HCT116 (cell line): ENCODE measurements around the gene CDHR4. TPM values are rescaled to one million over a fixed set of nuclear protein-coding genes. Genes with fewer than 3 reads are reported as not detected.

ENCODE experiments used
- ATAC-seq: fragments of 200-7000 bp; cut with Tn5 transposase; 2 replicates; pipeline ENCODE4 v1.9.1; 2020; ENCODE audit warnings: mild to moderate bottlenecking, moderate library complexity
- BruUV-seq: library from RNA; stranded (reverse); fragments of 400-500 nt; replicated peaks from 2 replicates; lab custom pipeline; 2021; lab: Mats Ljungman, UMichigan
- CTCF ChIA-PET: fragments of 300-600 bp; sonication (Branson Sonifier 250); formaldehyde crosslinking; loops from one replicate; lab custom pipeline; 2021; ENCODE audit warnings: antibody characterized with exemption; lab: Charles Lee
- POLR2A ChIA-PET: fragments of 300-600, 350-600 bp; sonication (Branson Sonifier 250); formaldehyde crosslinking; loops from one replicate; lab custom pipeline; 2021; ENCODE audit warnings: antibody characterized with exemption; lab: Charles Lee
- RAD21 ChIA-PET, 2 experiments: fragments of 300-600 bp; sonication (Branson Sonifier 250); formaldehyde crosslinking; loops; one replicate each; lab custom pipeline; 2023; ENCODE audit warnings: low total read pairs in 2 of 2; ENCODE audit not compliant: uncharacterized antibody in 2 of 2, unreplicated experiment in 2 of 2, low non-redundant PET in 1 of 2; lab: Charles Lee
- DNase-seq: peaks from one replicate; pipeline ENCODE4 v3.0.0-alpha.2; 2010; ENCODE audit warnings: low read depth, low spot score
- H2AFZ ChIP-seq: fragments of 200-600 bp; shearing (Covaris generic), sonication (generic); 2 replicates; pipeline ENCODE4 v1.6.1; 2017; ENCODE audit warnings: low read depth, mixed run types, mixed read lengths, antibody characterized with exemption, low read length; ENCODE audit not compliant: poor library complexity, severe bottlenecking
- H3K27ac ChIP-seq: 2 replicates; pipeline ENCODE4 v1.5.1; 2012; ENCODE audit warnings: low read depth, low read length
- H3K27me3 ChIP-seq: fragments of 200-600 bp; sonication (generic); 2 replicates; pipeline ENCODE4 v1.6.1; 2016; ENCODE audit warnings: mixed run types, low read length, mixed read lengths; ENCODE audit not compliant: insufficient read depth
- H3K36me3 ChIP-seq, 2 experiments: fragments of 200-500 bp in 1 of 2; fragments of 200-600 bp in 1 of 2; sonication (Bioruptor generic) in 1 of 2; sonication (generic) in 1 of 2; 2 replicates each; pipeline versions ENCODE4 v1.5.1 to v1.6.1; 2014 to 2016; ENCODE audit warnings: low read length in 2 of 2, inconsistent platforms in 1 of 2, mixed read lengths in 1 of 2, mixed run types in 1 of 2; ENCODE audit not compliant: insufficient read depth in 2 of 2, control insufficient read depth in 1 of 2
- H3K4me1 ChIP-seq, 2 experiments: fragments of 200-600 bp in 1 of 2; sonication (generic) in 1 of 2; 2 replicates each; pipeline versions ENCODE4 v1.5.1 to v1.6.1; 2012 to 2017; ENCODE audit warnings: low read length in 2 of 2, inconsistent platforms in 1 of 2, mild to moderate bottlenecking in 1 of 2, mixed read lengths in 1 of 2, mixed run types in 1 of 2, moderate library complexity in 1 of 2; ENCODE audit not compliant: insufficient read depth in 2 of 2, control insufficient read depth in 1 of 2
- H3K4me2 ChIP-seq: fragments of 200-600 bp; sonication (generic); 2 replicates; pipeline ENCODE4 v1.6.1; 2017; ENCODE audit warnings: mixed run types, low read length, mixed read lengths
- H3K4me3 ChIP-seq, 2 experiments: fragments of 200-600 bp in 1 of 2; sonication (generic) in 1 of 2; replicated peaks in 1 of 2; 2 replicates each; pipeline ENCODE4 v1.5.1; 2011 to 2016; ENCODE audit warnings: low read length in 2 of 2, control low read depth in 1 of 2, low read depth in 1 of 2, mild to moderate bottlenecking in 1 of 2, mixed read lengths in 1 of 2, mixed run types in 1 of 2
- H3K79me2 ChIP-seq: fragments of 200-600 bp; sonication (generic); 2 replicates; pipeline ENCODE4 v1.6.1; 2017; ENCODE audit warnings: mild to moderate bottlenecking, mixed run types, low read length, moderate library complexity, mixed read lengths; ENCODE audit not compliant: insufficient read depth
- H3K9ac ChIP-seq: fragments of 200-600 bp; sonication (generic); 2 replicates; pipeline ENCODE4 v1.6.1; 2016; ENCODE audit warnings: low read length, mixed read lengths
- H3K9me2 ChIP-seq: fragments of 200-600 bp; sonication (generic), shearing (Covaris generic); 2 replicates; pipeline ENCODE4 v1.6.1; 2017; ENCODE audit warnings: mixed run types, mild to moderate bottlenecking, moderate library complexity; ENCODE audit not compliant: insufficient read depth
- H3K9me3 ChIP-seq, 2 experiments: fragments of 200-500 bp in 1 of 2; fragments of 200-600 bp in 1 of 2; sonication (Bioruptor generic) in 1 of 2; sonication (generic) in 1 of 2; 2 replicates each; pipeline ENCODE4 v1.6.1; 2014 to 2017; ENCODE audit warnings: low read length in 2 of 2, mixed read lengths in 2 of 2, inconsistent platforms in 1 of 2, low read depth in 1 of 2, mild to moderate bottlenecking in 1 of 2, mixed run types in 1 of 2, moderate library complexity in 1 of 2; ENCODE audit not compliant: control insufficient read depth in 1 of 2, insufficient read depth in 1 of 2
- H4K20me1 ChIP-seq: fragments of 200-600 bp; sonication (generic), shearing (Covaris generic); 2 replicates; pipeline ENCODE4 v1.6.1; 2017; ENCODE audit warnings: mixed run types, mild to moderate bottlenecking, moderate library complexity; ENCODE audit not compliant: insufficient read depth
- CBX3 ChIP-seq: IDR thresholded peaks from 2 replicates; pipeline ENCODE4 v1.6.1; 2012; ENCODE audit warnings: low read depth
- CEBPB ChIP-seq: IDR thresholded peaks from 2 replicates; pipeline ENCODE4 v1.6.1; 2012; ENCODE audit warnings: low read depth
- CTCF ChIP-seq, 3 experiments: fragments of 200-600 bp in 1 of 3; sonication (generic) in 1 of 3; IDR thresholded peaks in 2 of 3; conservative IDR thresholded peaks in 1 of 3; 2 replicates each; pipeline ENCODE4 v1.5.1; 2012 to 2017; ENCODE audit warnings: low read depth in 2 of 3, low read length in 2 of 3, antibody characterized with exemption in 1 of 3, borderline replicate concordance in 1 of 3, control low read depth in 1 of 3, mild to moderate bottlenecking in 1 of 3, mixed read lengths in 1 of 3, mixed run types in 1 of 3, moderate library complexity in 1 of 3; ENCODE audit not compliant: insufficient read depth in 1 of 3
- MAX ChIP-seq: IDR thresholded peaks from 2 replicates; pipeline ENCODE4 v1.6.1; 2012
- POLR2AphosphoS5 ChIP-seq: IDR thresholded peaks from 2 replicates; pipeline ENCODE4 v1.6.1; 2011; ENCODE audit warnings: mild to moderate bottlenecking, low read depth, low read length, moderate library complexity
- RAD21 ChIP-seq: IDR thresholded peaks from 2 replicates; pipeline ENCODE4 v1.6.1; 2012; ENCODE audit warnings: low read depth, mild to moderate bottlenecking
- SRF ChIP-seq: IDR thresholded peaks from 2 replicates; pipeline ENCODE4 v1.6.1; 2012; ENCODE audit warnings: low read depth
- YY1 ChIP-seq: IDR thresholded peaks from 2 replicates; pipeline ENCODE4 v1.6.1; 2011; ENCODE audit warnings: low read length, low read depth, moderate library complexity, mild to moderate bottlenecking; ENCODE audit not compliant: insufficient replicate concordance; ENCODE audit errors: extremely low read depth
- ZFX ChIP-seq: fragments of 450-650 bp; IDR thresholded peaks from 2 replicates; pipeline ENCODE4 v1.6.1; 2017
- ZNF274 ChIP-seq: fragments of 200-500 bp; sonication (Bioruptor generic); IDR thresholded peaks from 2 replicates; pipeline ENCODE4 v1.6.1; 2014; ENCODE audit warnings: mild to moderate bottlenecking, low read depth, low read length, inconsistent platforms
- intact Hi-C: fragments of 100-400 bp; cut with micrococcal nuclease; formaldehyde crosslinking; loops from 2 replicates; pipeline ENCODE4 v1.10.0; 2022
- total RNA-seq: library from RNA; stranded (reverse); gene quantifications from one replicate; pipeline ENCODE4 v1.2.1, GENCODE V29; 2021; ENCODE audit not compliant: unreplicated experiment

The CDHR4 gene
- total RNA-seq, 1 experiment from 2014 or later, result not detected

GRCh38 chr3:49761661-49762060 lies 38.0 kb downstream of the CDHR4 start (continued):
- TF ChIP-seq CEBPB (no peak), RAD21 (no peak)

GRCh38 chr3:49759226-49759625 lies 40.4 kb downstream of the CDHR4 start:
- H3K4me2 ChIP-seq, result no peak overlapping the region
- no peak overlapping the region for H3K4me3 ChIP-seq
- H2AFZ ChIP-seq, result no peak overlapping the region
- no peaks in the 10 kb centered on the region for H3K36me3 ChIP-seq
- no peak for TF ChIP-seq ZFX
- TF ChIP-seq YY1, result no peak
- no peak for TF ChIP-seq CBX3
- TF ChIP-seq MAX, result no peak
- TF ChIP-seq POLR2AphosphoS5, result no peak
- TF ChIP-seq SRF, result no peak
- no peak for TF ChIP-seq ZNF274
- no peak for TF ChIP-seq CEBPB
- no peak for TF ChIP-seq CTCF (IDR thresholded peaks at IDR 0.05 in 2 of 3, conservative IDR thresholded peaks at IDR 0.05 in 1 of 3; ENCODE audit: borderline replicate concordance in 1 of 3, insufficient read depth in 1 of 3, low read depth in 2 of 3, low read length in 2 of 3)
- ChIA-PET CTCF (no interaction called here), RAD21 (no interaction called here), POLR2A (no interaction called here)
- DNase-seq (no peak), ATAC-seq (no peak)
- BruUV-seq, result no TSS peak
- no peak overlapping the region for H3K9ac ChIP-seq
- H3K9me2 ChIP-seq, result no peaks in the 10 kb centered on the region
- intact Hi-C loops, result no loop called here
- peaks cover 77% of the 10 kb centered on the region for H3K79me2 ChIP-seq
- H3K27me3 ChIP-seq, result no peaks in the 10 kb centered on the region
- no peaks in the 10 kb centered on the region for H3K4me1 ChIP-seq
- no peaks in the 10 kb centered on the region for H3K9me3 ChIP-seq
- no peak overlapping the region for H3K27ac ChIP-seq
- H4K20me1 ChIP-seq, result peaks cover 4% of the 10 kb centered on the region
